Muscle of leg (tissue), 11 donors: ENCODE measurements around the gene CACNA1C. TPM values are rescaled to one million over a fixed set of nuclear protein-coding genes. Genes with fewer than 3 reads are reported as not detected.
A peak's percentile ranks its signal among the peaks of the same experiment; 100 is the strongest.

Source experiments
- DNase-seq: peaks from one replicate; pipeline ENCODE4 v3.0.0; 2013
- H3K27ac ChIP-seq: one replicate; pipeline ENCODE4 v1.5.1; 2013; ENCODE audit warnings: mild to moderate bottlenecking, low read length, control low read depth
- H3K27me3 ChIP-seq: one replicate; pipeline ENCODE4 v1.6.1; 2013; ENCODE audit warnings: low read length; ENCODE audit not compliant: control insufficient read depth, insufficient read depth
- H3K36me3 ChIP-seq: one replicate; pipeline ENCODE4 v1.6.1; 2013; ENCODE audit warnings: low read length; ENCODE audit not compliant: control insufficient read depth, insufficient read depth
- H3K4me1 ChIP-seq: one replicate; pipeline ENCODE4 v1.6.1; 2013; ENCODE audit warnings: low read length; ENCODE audit not compliant: control insufficient read depth, insufficient read depth
- H3K4me3 ChIP-seq: one replicate; pipeline ENCODE4 v1.5.1; 2013; ENCODE audit warnings: low read length, control low read depth
- H3K9me3 ChIP-seq: replicated peaks from 2 replicates; pipeline ENCODE4 v1.6.1; 2013; ENCODE audit warnings: low read depth, low read length; ENCODE audit not compliant: control insufficient read depth
- WGBS: methylation state at CpG from one replicate; pipeline ENCODE4 v1.1.5; 2013; ENCODE audit warnings: missing lambda C conversion rate; ENCODE audit not compliant: insufficient coverage; 5-methylcytosine and 5-hydroxymethylcytosine counted together
- polyA plus RNA-seq, 8 donors: library from polyadenylated mRNA; unstranded; fragments of 120-200 nt; gene quantifications; one replicate each; pipeline versions ENCODE4 v1.2.1 to v1.2.3, GENCODE V29; 2013; ENCODE audit warnings: inconsistent platforms in 1 of 8, low replicate concordance in 1 of 8; ENCODE audit not compliant: insufficient read length in 8 of 8, insufficient read depth in 1 of 8
- total RNA-seq: library from RNA; stranded (reverse); fragments of 120-200 nt; gene quantifications from one replicate; pipeline ENCODE4 v1.2.4, GENCODE V29; 2013

CACNA1C gene
- total and polyA plus RNA-seq, 9 donors: 1.9 to 4.3 (median 3.6) TPM

DNA sequence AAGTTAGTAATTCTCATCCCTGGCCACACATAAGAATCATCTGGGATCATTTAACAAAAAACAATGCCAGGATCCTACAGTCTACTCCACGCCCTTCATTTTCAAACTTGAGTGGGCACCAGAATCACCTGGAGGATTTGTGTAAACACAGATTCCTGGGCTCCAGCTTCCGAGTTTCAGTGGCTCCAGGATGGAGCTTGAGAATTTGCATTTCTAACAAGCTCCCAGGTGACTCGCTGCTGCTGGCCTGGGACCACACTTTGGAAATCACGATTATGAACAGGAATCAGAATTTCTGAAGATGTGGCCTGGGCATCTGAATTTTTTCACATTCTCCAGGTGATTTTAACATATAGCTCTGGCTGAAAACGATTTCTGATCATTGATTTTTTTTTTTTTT, 234.8 kb downstream of the CACNA1C start:
- DNase-seq: no peak
- Histone ChIP-seq H3K9me3 (no peaks in the 10 kb centered on the region), H3K36me3 (no peaks in the 10 kb centered on the region), H3K4me3 (no peak overlapping the region), H3K27ac (peak overlapping the region; percentile 7), H3K27me3 (peaks cover 17% of the 10 kb centered on the region), H3K4me1 (peaks cover 45% of the 10 kb centered on the region)
- 71% methylated on average over 4 of the region's 5 CpGs for WGBS

DNA sequence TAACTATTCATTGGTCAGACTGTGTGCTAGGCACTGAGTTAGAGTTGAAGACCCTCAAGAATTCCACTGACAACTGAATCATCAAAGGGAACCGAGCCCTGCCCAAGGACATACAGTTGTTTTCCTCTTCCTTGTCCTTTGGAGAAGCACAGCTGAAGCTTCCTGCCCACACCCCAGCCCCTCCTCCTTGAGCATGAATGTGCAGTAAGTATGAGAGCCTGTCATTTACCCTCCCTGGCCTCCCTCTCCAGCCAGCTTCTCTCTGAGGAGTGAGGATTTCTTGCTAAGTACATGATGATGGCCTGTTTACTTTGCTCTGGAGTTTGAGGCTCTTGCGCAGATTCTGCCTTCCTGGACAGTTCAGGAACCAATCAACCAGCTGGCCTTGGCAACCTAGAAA, 235.2 kb downstream of the CACNA1C start:
- DNase-seq: no peak
- WGBS: 86% methylated on average over 1 of the region's 2 CpGs
- peaks cover 45% of the 10 kb centered on the region for H3K4me1 ChIP-seq
- peaks cover 18% of the 10 kb centered on the region for H3K27me3 ChIP-seq
- H3K9me3 ChIP-seq: no peaks in the 10 kb centered on the region
- no peaks in the 10 kb centered on the region for H3K36me3 ChIP-seq
- H3K27ac ChIP-seq: no peak overlapping the region
- no peak overlapping the region for H3K4me3 ChIP-seq

GRCh38 chr12:2288471-2288870, 235.7 kb downstream of the CACNA1C start:
- Histone ChIP-seq H3K4me1 (peaks cover 40% of the 10 kb centered on the region), H3K36me3 (no peaks in the 10 kb centered on the region), H3K4me3 (no peak overlapping the region), H3K27ac (no peak overlapping the region), H3K27me3 (peaks cover 18% of the 10 kb centered on the region), H3K9me3 (no peaks in the 10 kb centered on the region)
- no peak for DNase-seq
- WGBS: 86% methylated on average over 1 of the region's 4 CpGs

- WGBS: no CpG with 5 or more reads among the region's 5 CpGs
- H3K27ac ChIP-seq: no peak overlapping the region
- peaks cover 16% of the 10 kb centered on the region for H3K27me3 ChIP-seq
- H3K4me1 ChIP-seq: peaks cover 36% of the 10 kb centered on the region
- no peaks in the 10 kb centered on the region for H3K9me3 ChIP-seq
- H3K4me3 ChIP-seq: no peak overlapping the region
- H3K36me3 ChIP-seq: no peaks in the 10 kb centered on the region
- DNase-seq: no peak
Measured at GRCh38 chr12:2288875-2289274, 236.1 kb downstream of the CACNA1C start.

GRCh38 chr12:2289525-2289924, 236.7 kb downstream of the CACNA1C start:
- Histone ChIP-seq H3K27ac (no peak overlapping the region), H3K27me3 (peaks cover 13% of the 10 kb centered on the region), H3K9me3 (no peaks in the 10 kb centered on the region), H3K4me3 (no peak overlapping the region), H3K4me1 (peaks cover 30% of the 10 kb centered on the region), H3K36me3 (no peaks in the 10 kb centered on the region)
- WGBS: 83% methylated on average over 8 of the region's 10 CpGs
- no peak for DNase-seq

- 81% methylated on average over 4 of the region's 4 CpGs for WGBS
- Histone ChIP-seq H3K9me3 (no peaks in the 10 kb centered on the region), H3K36me3 (no peaks in the 10 kb centered on the region), H3K27ac (no peak overlapping the region), H3K4me3 (no peak overlapping the region), H3K4me1 (peaks cover 24% of the 10 kb centered on the region), H3K27me3 (peaks cover 12% of the 10 kb centered on the region)
- DNase-seq: no peak
Measured at GRCh38 chr12:2290091-2290490, 237.3 kb downstream of the CACNA1C start.

- peaks cover 21% of the 10 kb centered on the region for H3K4me1 ChIP-seq
- no peak overlapping the region for H3K27ac ChIP-seq
Measured at GRCh38 chr12:2290516-2291065, 237.8 kb downstream of the CACNA1C start.

DNA sequence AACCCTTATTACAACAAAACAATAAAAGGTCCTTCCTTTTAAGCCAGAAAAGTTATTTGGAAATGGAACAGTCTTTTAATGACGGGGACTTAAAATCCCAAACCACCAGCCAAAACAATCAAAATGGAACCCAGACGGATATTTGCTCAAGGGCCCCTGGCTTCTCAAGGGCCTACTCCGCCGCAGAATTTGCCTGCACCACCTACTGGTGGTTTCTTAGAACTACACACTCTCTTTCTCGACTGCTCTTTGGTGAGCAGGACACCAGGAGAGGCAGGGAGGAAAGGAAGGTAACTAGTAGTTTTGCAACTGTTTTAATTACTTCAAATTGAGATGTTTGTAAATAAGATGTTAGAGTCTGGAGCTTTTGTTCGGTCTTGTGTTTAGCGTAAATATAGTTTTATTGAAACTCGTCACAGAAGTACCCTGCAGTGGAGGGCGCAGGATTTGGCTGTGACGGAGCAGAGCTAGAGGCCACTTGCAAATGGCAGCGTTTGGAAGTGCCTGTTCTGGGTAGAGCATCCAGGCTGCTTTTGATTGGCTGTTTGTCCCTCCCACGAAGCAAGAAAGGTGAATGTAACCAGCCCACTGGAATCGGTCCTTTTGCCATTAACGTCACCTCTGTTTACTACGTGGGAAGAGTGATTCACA, 238.5 kb downstream of the CACNA1C start:
- DNase-seq: no peak
- H3K27me3 ChIP-seq: peaks cover 12% of the 10 kb centered on the region
- H3K4me3 ChIP-seq: no peak overlapping the region
- H3K36me3 ChIP-seq: no peaks in the 10 kb centered on the region
- no peak overlapping the region for H3K27ac ChIP-seq
- H3K9me3 ChIP-seq: no peaks in the 10 kb centered on the region
- WGBS: 70% methylated on average over 7 of the region's 15 CpGs
- H3K4me1 ChIP-seq: peaks cover 20% of the 10 kb centered on the region

More at GRCh38 chr12:2290516-2291065, 237.8 kb downstream of the CACNA1C start:
- Histone ChIP-seq H3K9me3 (no peaks in the 10 kb centered on the region), H3K36me3 (no peaks in the 10 kb centered on the region), H3K27me3 (peaks cover 12% of the 10 kb centered on the region), H3K4me3 (no peak overlapping the region)
- 63% methylated on average over 5 of the region's 6 CpGs for WGBS
- DNase-seq: no peak

DNA sequence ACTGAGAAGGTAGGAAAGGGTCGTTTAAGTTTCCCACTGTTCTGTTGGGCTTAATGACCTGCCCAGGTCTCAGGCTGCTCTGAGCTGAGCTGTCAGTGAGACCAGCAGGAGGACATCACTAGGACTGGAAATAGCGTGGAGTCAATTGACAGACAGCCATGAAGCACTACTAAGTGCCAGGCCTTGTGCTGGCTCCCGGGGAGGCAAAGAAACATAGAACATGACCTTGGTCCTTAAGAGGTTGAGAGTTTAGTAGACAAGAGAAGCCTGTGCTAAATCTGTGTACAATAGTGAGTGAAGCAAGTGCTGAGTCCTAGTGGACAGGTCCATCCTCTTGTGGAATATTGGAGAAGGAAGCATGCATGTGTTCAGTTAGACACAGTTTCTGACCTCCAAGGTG, 239.2 kb downstream of the CACNA1C start:
- Histone ChIP-seq H3K36me3 (no peaks in the 10 kb centered on the region), H3K9me3 (no peaks in the 10 kb centered on the region), H3K4me3 (no peak overlapping the region), H3K27me3 (peaks cover 12% of the 10 kb centered on the region), H3K27ac (no peak overlapping the region), H3K4me1 (peaks cover 19% of the 10 kb centered on the region)
- 81% methylated on average over 3 of the region's 3 CpGs for WGBS
- no peak for DNase-seq

DNA sequence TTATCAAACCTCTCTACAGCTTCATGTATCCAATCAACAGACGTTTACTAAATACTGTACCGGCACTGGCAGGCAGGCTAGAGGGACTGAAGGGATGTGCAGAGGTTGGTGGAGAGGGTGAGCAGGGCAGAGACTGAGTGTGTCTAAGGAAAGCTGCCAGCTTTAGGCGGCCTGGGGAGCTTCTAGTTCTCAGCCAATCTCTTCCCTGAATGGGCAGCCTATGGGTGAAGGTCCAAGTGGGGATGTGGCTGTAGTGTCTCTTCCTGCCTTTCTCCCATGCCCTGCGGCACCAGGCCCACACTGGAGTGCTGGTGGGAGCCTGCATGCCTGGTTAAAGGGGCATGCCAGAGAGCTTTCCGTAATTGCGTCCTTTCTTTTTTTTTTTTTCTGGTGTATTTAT, 239.8 kb downstream of the CACNA1C start:
- peaks cover 12% of the 10 kb centered on the region for H3K27me3 ChIP-seq
- H3K9me3 ChIP-seq: no peaks in the 10 kb centered on the region
- no CpG with 5 or more reads among the region's 6 CpGs for WGBS
- H3K4me3 ChIP-seq: no peak overlapping the region
- H3K27ac ChIP-seq: no peak overlapping the region
- H3K4me1 ChIP-seq: peaks cover 13% of the 10 kb centered on the region
- DNase-seq: no peak
- H3K36me3 ChIP-seq: no peaks in the 10 kb centered on the region
